Stimulated activated naive B cell treated with anti-CD40 and anti-IgM and Interleukin-4, amounts not matched to agents 10 μg/mL and 1 μg/mL and 100 μg/mL, for 72 hours (primary cell): ENCODE measurements around the gene URM1.
A peak's percentile ranks its signal among the peaks of the same experiment; 100 is the strongest.
"Not testable (repeated sequence)": the region's sequence is repeated elsewhere in the genome, so short reads cannot be mapped to it uniquely, and the experiment has no call there.

Experiments
- ATAC-seq, 2 donors: fragments of 150-1000 bp; cut with Tn5 transposase; replicated peaks; 2 replicates each; pipeline ENCODE4 v1.10.0; 2021; ENCODE audit warnings: moderate library complexity in 1 of 2
- DNase-seq: peaks from one replicate; pipeline ENCODE4 v3.0.0; 2021
- H3K27ac Mint-ChIP-seq: one replicate; pipeline ENCODE4 v1.8.0; 2022; ENCODE audit warnings: mild to moderate bottlenecking, mixed read lengths
- H3K27me3 Mint-ChIP-seq, 2 donors: one replicate each; pipeline ENCODE4 v1.8.0; 2022; ENCODE audit warnings: mixed read lengths in 2 of 2
- H3K36me3 Mint-ChIP-seq, 2 donors: one replicate each; pipeline ENCODE4 v1.8.0; 2022; ENCODE audit warnings: mixed read lengths in 2 of 2, mild to moderate bottlenecking in 1 of 2
- H3K4me1 Mint-ChIP-seq, 2 donors: one replicate each; pipeline ENCODE4 v1.8.0; 2022; ENCODE audit warnings: mixed read lengths in 2 of 2, mild to moderate bottlenecking in 1 of 2
- H3K4me3 Mint-ChIP-seq, 2 donors: one replicate each; pipeline ENCODE4 v1.8.0; 2022; ENCODE audit warnings: mild to moderate bottlenecking in 2 of 2, mixed read lengths in 2 of 2, moderate library complexity in 1 of 2
- H3K9me3 Mint-ChIP-seq, 2 donors: one replicate each; pipeline ENCODE4 v1.8.0; 2022; ENCODE audit warnings: mixed read lengths in 2 of 2, mild to moderate bottlenecking in 1 of 2

URM1 gene

GRCh38 chr9:128370752-128371629 lies at the start of gene URM1:
Gene URM1 (plus strand): TSS chr9:128371374. CDS start chr9:128371381, 7 bp downstream.
- Mint-ChIP-seq H3K27ac (peak within 1 kb of the TSS; percentile 97), H3K4me1 (peaks cover 20 to 40% of the 10 kb centered on the region in 2 donors), H3K36me3 (peaks cover 13 to 14% of the 10 kb centered on the region in 2 donors), H3K4me3 (peak within 1 kb of the TSS; percentile 91 to 98), H3K9me3 (no peaks in the 10 kb centered on the region), H3K27me3 (no peaks in the 10 kb centered on the region)
- ATAC-seq (peak; percentile 96 to 97), DNase-seq (peak; percentile 94)

- Mint-ChIP-seq H3K27me3 (no peaks in the 10 kb centered on the region), H3K4me3 (peak overlapping the region; percentile 94 to 97), H3K9me3 (no peaks in the 10 kb centered on the region), H3K4me1 (peaks cover 8 to 16% of the 10 kb centered on the region in 2 donors), H3K27ac (peak overlapping the region; percentile 98), H3K36me3 (peaks cover 9 to 15% of the 10 kb centered on the region in 2 donors)
- DNase-seq (no peak), ATAC-seq (peak; percentile 1 to 4)
Measured at GRCh38 chr9:128321879-128322403, 49.2 kb upstream of the URM1 start.

GRCh38 chr9:128322404-128323211 lies 48.6 kb upstream of the URM1 start, which contains the start of the genes COQ4 and TRUB2:
Gene COQ4 (plus strand): TSS chr9:128322839. CDS start chr9:128322859, 20 bp downstream.
Gene TRUB2 (minus strand): TSS chr9:128322447. CDS start chr9:128322408, 39 bp downstream.
- Mint-ChIP-seq H3K4me1 (peaks cover 8 to 16% of the 10 kb centered on the region in 2 donors), H3K27me3 (no peaks in the 10 kb centered on the region), H3K4me3 (peak within 1 kb of the TSS; percentile 94 to 97), H3K27ac (peak within 1 kb of the TSS; percentile 98), H3K36me3 (peaks cover 6 to 11% of the 10 kb centered on the region in 2 donors), H3K9me3 (no peaks in the 10 kb centered on the region)
- ATAC-seq (peak; percentile 93), DNase-seq (peak; percentile 91)

GRCh38 chr9:128323212-128323730 lies 47.9 kb upstream of the URM1 start:
- peaks cover 8 to 22% of the 10 kb centered on the region in 2 donors for H3K4me1 Mint-ChIP-seq
- H3K27me3 Mint-ChIP-seq = no peaks in the 10 kb centered on the region
- no peaks in the 10 kb centered on the region for H3K9me3 Mint-ChIP-seq
- no peak for DNase-seq
- peaks cover 9 to 16% of the 10 kb centered on the region in 2 donors for H3K36me3 Mint-ChIP-seq
- peak overlapping the region; percentile 98 for H3K27ac Mint-ChIP-seq
- peak; percentile 2 to 6 for ATAC-seq
- peak overlapping the region; percentile 94 to 97 for H3K4me3 Mint-ChIP-seq

GRCh38 chr9:128323791-128324190 lies 47.4 kb upstream of the URM1 start:
- no peaks in the 10 kb centered on the region for H3K9me3 Mint-ChIP-seq
- no peak overlapping the region for H3K27ac Mint-ChIP-seq
- H3K36me3 Mint-ChIP-seq = peaks cover 13 to 20% of the 10 kb centered on the region in 2 donors
- peak overlapping the region; percentile 94 to 97 for H3K4me3 Mint-ChIP-seq
- DNase-seq (no peak), ATAC-seq (no peak)
- no peaks in the 10 kb centered on the region for H3K27me3 Mint-ChIP-seq
- H3K4me1 Mint-ChIP-seq = peaks cover 8 to 22% of the 10 kb centered on the region in 2 donors

- ATAC-seq (no peak), DNase-seq (no peak)
- Mint-ChIP-seq H3K4me1 (peaks cover 8 to 22% of the 10 kb centered on the region in 2 donors), H3K9me3 (no peaks in the 10 kb centered on the region), H3K4me3 (peak overlapping the region; percentile 29 to 94), H3K36me3 (peaks cover 13 to 20% of the 10 kb centered on the region in 2 donors), H3K27ac (no peak overlapping the region), H3K27me3 (no peaks in the 10 kb centered on the region)
Measured at GRCh38 chr9:128324401-128324800, 46.8 kb upstream of the URM1 start.

- peaks cover 8 to 22% of the 10 kb centered on the region in 2 donors for H3K4me1 Mint-ChIP-seq
- H3K36me3 Mint-ChIP-seq = peaks cover 16 to 24% of the 10 kb centered on the region in 2 donors
- no peak overlapping the region for H3K4me3 Mint-ChIP-seq
- H3K9me3 Mint-ChIP-seq = no peaks in the 10 kb centered on the region
- peak overlapping the region; percentile 51 for H3K27ac Mint-ChIP-seq
- no peak for ATAC-seq
- no peaks in the 10 kb centered on the region for H3K27me3 Mint-ChIP-seq
- DNase-seq = no peak
Measured at GRCh38 chr9:128325629-128326028, 45.5 kb upstream of the URM1 start.

GRCh38 chr9:128333451-128333869 lies 37.7 kb upstream of the URM1 start:
- Mint-ChIP-seq H3K36me3 (peaks cover 11 to 29% of the 10 kb centered on the region in 2 donors), H3K27me3 (no peaks in the 10 kb centered on the region), H3K4me3 (no peak overlapping the region), H3K9me3 (no peaks in the 10 kb centered on the region), H3K4me1 (no peaks in the 10 kb centered on the region), H3K27ac (no peak overlapping the region)
- DNase-seq (no peak), ATAC-seq (no peak)

GRCh38 chr9:128335161-128335560 lies 36.0 kb upstream of the URM1 start:
- ATAC-seq (no peak), DNase-seq (no peak)
- no peaks in the 10 kb centered on the region for H3K27me3 Mint-ChIP-seq
- H3K4me1 Mint-ChIP-seq = no peaks in the 10 kb centered on the region
- H3K36me3 Mint-ChIP-seq = peaks cover 5 to 22% of the 10 kb centered on the region in 2 donors
- H3K9me3 Mint-ChIP-seq = no peaks in the 10 kb centered on the region
- H3K27ac Mint-ChIP-seq = peak overlapping the region; percentile 44
- no peak overlapping the region for H3K4me3 Mint-ChIP-seq

GRCh38 chr9:128335914-128336313 lies 35.3 kb upstream of the URM1 start:
- DNase-seq (no peak), ATAC-seq (no peak)
- Mint-ChIP-seq H3K27me3 (no peaks in the 10 kb centered on the region), H3K36me3 (peaks cover 5 to 20% of the 10 kb centered on the region in 2 donors), H3K4me3 (no peak overlapping the region), H3K4me1 (no peaks in the 10 kb centered on the region), H3K27ac (no peak overlapping the region), H3K9me3 (no peaks in the 10 kb centered on the region)

- ATAC-seq (no peak), DNase-seq (no peak)
- no peak overlapping the region for H3K4me3 Mint-ChIP-seq
- peaks cover 0 to 10% of the 10 kb centered on the region in 2 donors for H3K36me3 Mint-ChIP-seq
- H3K27ac Mint-ChIP-seq = no peak overlapping the region
- H3K9me3 Mint-ChIP-seq = no peaks in the 10 kb centered on the region
- H3K4me1 Mint-ChIP-seq = peaks cover 4 to 8% of the 10 kb centered on the region in 2 donors
- H3K27me3 Mint-ChIP-seq = no peaks in the 10 kb centered on the region
Measured at GRCh38 chr9:128337936-128338335, 33.2 kb upstream of the URM1 start.

GRCh38 chr9:128338852-128339614 lies 32.1 kb upstream of the URM1 start:
- not testable (repeated sequence) for H3K9me3 Mint-ChIP-seq, H3K4me3 Mint-ChIP-seq, H3K27me3 Mint-ChIP-seq, ATAC-seq, DNase-seq
- peaks cover 4 to 13% of the 10 kb centered on the region in 2 donors for H3K36me3 Mint-ChIP-seq
- H3K27ac Mint-ChIP-seq = peak overlapping the region; percentile 17
- H3K4me1 Mint-ChIP-seq = peaks cover 4 to 12% of the 10 kb centered on the region in 2 donors
